GM21381 (cell line): ENCODE results near the gene F13A1.

Experiments used
- ATAC-seq: cut with Tn5 transposase; IDR thresholded peaks from one replicate; pipeline ENCODE4 v1.9.1; 2021; ENCODE audit warnings: mild to moderate bottlenecking, moderate library complexity; ENCODE audit not compliant: unreplicated experiment

F13A1 gene

GRCh38 chr6:6319952-6320811 lies at the start of gene F13A1:
TSS of gene F13A1 (minus strand) at chr6:6320662. CDS start at chr6:6318664, 1,998 bp downstream.
- no peak for ATAC-seq

- ATAC-seq, result no peak
Measured at GRCh38 chr6:6368684-6369052, 48.2 kb upstream of the F13A1 start.

GRCh38 chr6:6368040-6368683 lies 47.7 kb upstream of the F13A1 start:
- ATAC-seq, result no peak

GRCh38 chr6:6366803-6367202 lies 46.3 kb upstream of the F13A1 start:
- no peak for ATAC-seq

- no peak for ATAC-seq
Measured at GRCh38 chr6:6365242-6365641, 44.8 kb upstream of the F13A1 start.

GRCh38 chr6:6362056-6362840 lies 41.8 kb upstream of the F13A1 start:
- ATAC-seq, result no peak

GRCh38 chr6:6357530-6357929 lies 37.1 kb upstream of the F13A1 start:
- ATAC-seq, result no peak

GRCh38 chr6:6357032-6357431 lies 36.6 kb upstream of the F13A1 start:
- no peak for ATAC-seq

- ATAC-seq, result no peak
Measured at GRCh38 chr6:6352772-6353171, 32.3 kb upstream of the F13A1 start.

- ATAC-seq, result no peak
Measured at GRCh38 chr6:6351511-6352025, 31.1 kb upstream of the F13A1 start.

GRCh38 chr6:6350696-6351095 lies 30.2 kb upstream of the F13A1 start:
- ATAC-seq, result no peak

GRCh38 chr6:6348256-6348655 lies 27.8 kb upstream of the F13A1 start:
- ATAC-seq, result no peak

GRCh38 chr6:6346427-6347023 lies 26.1 kb upstream of the F13A1 start:
- no peak for ATAC-seq

GRCh38 chr6:6333501-6333900 lies 13.0 kb upstream of the F13A1 start:
- no peak for ATAC-seq

GRCh38 chr6:6332811-6333244 lies 12.4 kb upstream of the F13A1 start:
- peak; percentile 28 for ATAC-seq

- ATAC-seq, result peak; percentile 51
Measured at GRCh38 chr6:6331946-6332601, 11.6 kb upstream of the F13A1 start.

GRCh38 chr6:6331393-6331792 lies 10.9 kb upstream of the F13A1 start:
- peak; percentile 77 for ATAC-seq

- ATAC-seq, result no peak
Measured at GRCh38 chr6:6330407-6330806, 9.9 kb upstream of the F13A1 start.

- ATAC-seq, result no peak
Measured at GRCh38 chr6:6328451-6328850, 8.0 kb upstream of the F13A1 start.

- no peak for ATAC-seq
Measured at GRCh38 chr6:6323352-6323751, 2.9 kb upstream of the F13A1 start.
